Transverse colon (tissue), 4 donors: ENCODE measurements around the gene VN1R5. TPM values are rescaled to one million over a fixed set of nuclear protein-coding genes. Genes with fewer than 3 reads are reported as not detected.

ENCODE experiments used
- DNase-seq: peaks from one replicate; pipeline ENCODE4 v3.0.0-alpha.2; 2019
- H3K27ac ChIP-seq, 4 donors: fragments of 200-600 bp; sonication (generic); 2 replicates each; pipeline ENCODE4 v1.5.1; 2016 to 2018; ENCODE audit warnings: inconsistent platforms in 4 of 4
- H3K27me3 ChIP-seq: fragments of 200-600 bp; sonication (generic); 2 replicates; pipeline ENCODE4 v1.5.1; 2017; ENCODE audit warnings: inconsistent platforms
- H3K36me3 ChIP-seq, 4 donors: fragments of 200-600 bp; sonication (generic); 2 replicates each; pipeline ENCODE4 v1.5.1; 2017 to 2019; ENCODE audit warnings: inconsistent platforms in 4 of 4
- H3K4me1 ChIP-seq, 4 donors: fragments of 200-600 bp; sonication (generic); 2 replicates each; pipeline ENCODE4 v1.5.1; 2017 to 2020; ENCODE audit warnings: inconsistent platforms in 4 of 4
- H3K4me3 ChIP-seq, 4 donors: fragments of 200-600 bp; sonication (generic); 1 replicate in 1 of 4; 2 replicates in 3 of 4; pipeline versions ENCODE4 v1.5.1 to v1.6.1; 2017 to 2019; ENCODE audit warnings: inconsistent platforms in 4 of 4
- H3K9me3 ChIP-seq, 2 donors: fragments of 200-600 bp; sonication (generic); 2 replicates each; pipeline ENCODE4 v1.5.1; 2017 to 2019; ENCODE audit warnings: inconsistent platforms in 2 of 2
- CTCF ChIP-seq, 5 experiments: fragments of 200-600 bp in 3 of 5; fragments of 450-650 bp in 2 of 5; sonication (generic) in 3 of 5; IDR thresholded peaks; 1 replicate in 2 of 5; 2 replicates in 3 of 5; pipeline ENCODE4 v1.5.1; 2016 to 2017; ENCODE audit warnings: antibody characterized with exemption in 5 of 5, inconsistent platforms in 3 of 5, mild to moderate bottlenecking in 2 of 5, moderate library complexity in 1 of 5
- EP300 ChIP-seq: sonication (generic); formaldehyde crosslinking; IDR thresholded peaks from one replicate; pipeline ENCODE4 v1.6.1; 2017; ENCODE audit warnings: antibody characterized with exemption, low read depth
- POLR2A ChIP-seq: fragments of 450-650 bp; IDR thresholded peaks from one replicate; pipeline ENCODE4 v1.6.1; 2016; ENCODE audit warnings: antibody characterized with exemption, mild to moderate bottlenecking, moderate library complexity
- POLR2AphosphoS5 ChIP-seq, 3 donors: sonication (generic); formaldehyde crosslinking; IDR thresholded peaks; one replicate each; pipeline ENCODE4 v1.6.1; 2016; ENCODE audit warnings: antibody characterized with exemption in 3 of 3
- WGBS, 2 donors: methylation state at CpG; one replicate each; pipeline ENCODE4 v1.1.5; 2018; ENCODE audit warnings: low coverage in 1 of 2; 5-methylcytosine and 5-hydroxymethylcytosine counted together
- in situ Hi-C, 4 donors: fragments of 200-750 bp; cut with MboI; loops; one replicate each; pipeline versions ENCODE4 v1.15.0 to v1.15.1; 2017; ENCODE audit warnings: low sequenced_read_pairs in 3 of 4, low pct_ligation_motif_present in 1 of 4, low pct_unique_long_range_greater_than_20kb in 1 of 4
- intact Hi-C: fragments of 100-400 bp; cut with DNase I; formaldehyde crosslinking; loops from one replicate; pipeline ENCODE4 v1.15.1; 2023; ENCODE audit warnings: low total_unique reads
- small RNA-seq, 4 donors: library from RNA; depleted of rRNA; stranded (forward); fragments of <200 nt; gene quantifications; one replicate each; pipeline ENCODE3, GENCODE V24; 2016
- total RNA-seq, 4 donors: library from RNA; depleted of rRNA; stranded (reverse); fragments of >200 nt; gene quantifications; one replicate each; pipeline ENCODE4 v1.1.0, GENCODE V29; 2016

VN1R5 gene
- total RNA-seq, 4 donors from 2014 or later = not detected

- TF ChIP-seq POLR2A (no peak), CTCF (IDR thresholded peaks at IDR 0.05) (no peak), EP300 (no peak), POLR2AphosphoS5 (IDR thresholded peaks at IDR 0.05) (no peak)
- Histone ChIP-seq H3K4me3 (no peak overlapping the region), H3K36me3 (peaks cover 0 to 8% (median 2%) of the 10 kb centered on the region in 4 donors), H3K9me3 (no peaks in the 10 kb centered on the region), H3K27ac (peak overlapping the region; percentile 44 to 68 (median 58)), H3K27me3 (no peaks in the 10 kb centered on the region), H3K4me1 (peaks cover 0 to 19% (median 9%) of the 10 kb centered on the region in 4 donors)
- in situ Hi-C loops = no loop called here
- WGBS, 2 donors = 35 to 49% methylated on average over 5 of the region's 5 CpGs
- no peak for DNase-seq
- intact Hi-C loops = no loop called here
Observed at GRCh38 chr1:247303216-247303615, 47.3 kb downstream of the VN1R5 start.

GRCh38 chr1:247304031-247304430 is 48.2 kb downstream of the VN1R5 start:
- 98% methylated on average over 2 of the region's 2 CpGs; no CpG with 5 or more reads in 1 of the 2 donors for WGBS, 2 donors
- TF ChIP-seq POLR2A (no peak), EP300 (no peak), POLR2AphosphoS5 (IDR thresholded peaks at IDR 0.05) (no peak), CTCF (IDR thresholded peaks at IDR 0.05) (no peak)
- peaks cover 0 to 13% (median 6%) of the 10 kb centered on the region in 4 donors for H3K4me1 ChIP-seq
- H3K9me3 ChIP-seq = no peaks in the 10 kb centered on the region
- in situ Hi-C loops (no loop called here), intact Hi-C loops (no loop called here)
- DNase-seq = no peak
- peaks cover 0 to 11% (median 4%) of the 10 kb centered on the region in 4 donors for H3K36me3 ChIP-seq
- H3K27ac ChIP-seq = peak overlapping the region; percentile 37 to 68 (median 58)
- no peaks in the 10 kb centered on the region for H3K27me3 ChIP-seq
- H3K4me3 ChIP-seq = no peak overlapping the region

Small RNA genes within 50 kb of the gene (small RNA-seq; reads per million reads assigned to genes)
- gene RF00019 = 0 reads per million in 4 donors

Other genes starting within 250 kb of the VN1R5 start
- gene ZNF695, start 248.0 kb upstream of the VN1R5 start, total RNA-seq = 10 to 100 TPM in 1 of 4 donors, under 1 TPM in 2, not detected in 1; 0.16 to 11.7 (median 0.27) TPM
- gene ZNF670, start 177.3 kb upstream of the VN1R5 start, total RNA-seq = 1 to 10 TPM; 1.9 to 4.6 (median 2.6) TPM
- gene ZNF669, start 151.7 kb upstream of the VN1R5 start, total RNA-seq = 10 to 100 TPM in 1 of 4 donors, 1 to 10 TPM in 3; 2.4 to 26.2 (median 4.9) TPM
- 10 to 100 TPM; 27.5 to 61.1 (median 41.5) TPM for gene ZNF124, start 84.1 kb upstream of the VN1R5 start, total RNA-seq
- gene ZNF496, start 75.8 kb downstream of the VN1R5 start, total RNA-seq = 10 to 100 TPM; 12.4 to 35.8 (median 28.7) TPM
- 1 to 10 TPM in 1 of 4 donors, under 1 TPM in 2, not detected in 1; 0.75 to 1.7 (median 0.82) TPM for gene NLRP3, start 160.1 kb downstream of the VN1R5 start, total RNA-seq
- not detected for gene OR2B11, start 202.0 kb downstream of the VN1R5 start, total RNA-seq